HEK293T (cell line): ENCODE data around the gene NKIRAS2.

Source experiments
- CTBP1 ChIP-seq: fragments of 450-650 bp; IDR thresholded peaks from 2 replicates; pipeline ENCODE4 v1.6.1; 2016; ENCODE audit warnings: borderline replicate concordance
- HDGF ChIP-seq: fragments of 450-650 bp; IDR thresholded peaks from 2 replicates; pipeline ENCODE4 v1.6.1; 2017; ENCODE audit warnings: antibody characterized with exemption, borderline replicate concordance

DNA sequence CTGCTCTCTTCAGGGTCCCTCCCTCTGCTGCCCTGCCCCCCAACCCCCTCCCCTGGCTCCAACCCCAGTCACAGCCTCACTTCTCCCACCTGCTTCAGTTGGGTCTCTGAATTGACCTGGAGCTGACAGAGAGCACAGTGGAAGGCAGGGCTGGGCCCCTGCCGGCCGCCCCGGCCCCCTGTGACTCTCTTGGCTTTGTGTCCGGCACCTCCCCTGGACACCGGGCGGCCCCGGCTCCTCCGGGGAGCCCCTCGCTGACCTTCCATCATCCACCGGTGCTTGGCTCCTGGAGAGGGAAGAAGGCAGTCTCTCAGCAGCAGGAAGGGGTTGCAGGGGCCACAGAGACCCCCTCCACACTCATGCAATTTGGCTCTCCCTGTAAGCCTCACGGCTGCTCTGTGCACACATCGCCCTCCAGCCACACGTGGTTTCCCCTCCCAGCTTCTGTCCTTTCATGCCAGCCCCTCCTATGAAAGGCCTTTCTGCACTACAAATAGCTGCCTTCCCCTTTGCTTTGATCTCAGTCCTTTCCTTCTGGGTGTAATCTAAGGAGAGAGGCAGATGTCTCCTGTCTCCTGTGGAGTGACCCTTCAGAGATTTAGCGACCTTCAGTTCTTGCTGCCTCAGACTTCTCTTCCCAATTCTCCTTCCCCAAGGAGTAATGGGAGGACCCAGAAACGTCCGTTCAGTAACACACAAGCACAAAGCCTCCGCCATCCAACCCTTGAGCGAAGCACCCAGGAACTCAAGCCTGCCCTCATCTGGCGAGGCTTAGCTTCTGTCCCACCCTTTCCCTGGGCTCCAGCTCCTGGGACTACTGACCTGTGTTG is 8.3 kb downstream of the NKIRAS2 start:
- TF ChIP-seq CTBP1 (no peak), HDGF (no peak)
